ENCODE data around the gene ASXL3.

- TF ChIP-seq CTCF (IDR thresholded peaks at IDR 0.05; ENCODE audit: insufficient read depth, low read length) (no peak), REST (IDR thresholded peaks at IDR 0.05; ENCODE audit: insufficient replicate concordance, low read depth) (no peak), GABPA (IDR thresholded peaks at IDR 0.05; ENCODE audit: low read depth) (no peak)
Measured at GRCh38 chr18:33579349-33580215, 1.6 kb downstream of the ASXL3 start.
